Fibroblast of lung (primary cell): Measurements from ENCODE around the gene PLEKHM1. TPM values are rescaled to one million over a fixed set of nuclear protein-coding genes. Genes with fewer than 3 reads are reported as not detected.
"Not testable (repeated sequence)": the region's sequence is repeated elsewhere in the genome, so short reads cannot be mapped to it uniquely, and the experiment has no call there.

Source experiments
- DNase-seq, 2 donors: peaks; one replicate each; pipeline versions ENCODE4 v3.0.0 to v3.0.0-alpha.2; 2010; ENCODE audit warnings: low read depth in 2 of 2
- H2AFZ ChIP-seq: 2 replicates; pipeline ENCODE4 v1.5.1; 2012; ENCODE audit warnings: low read length, control low read depth, inconsistent platforms
- H3K27ac ChIP-seq: 2 replicates; pipeline ENCODE4 v1.5.1; 2011; ENCODE audit warnings: low read length, control low read depth; ENCODE audit not compliant: insufficient read depth
- H3K27me3 ChIP-seq: 2 replicates; pipeline ENCODE4 v1.5.1; 2011; ENCODE audit warnings: mild to moderate bottlenecking, low read length; ENCODE audit not compliant: control insufficient read depth, insufficient read depth
- H3K36me3 ChIP-seq: 2 replicates; pipeline ENCODE4 v1.5.1; 2011; ENCODE audit warnings: low read length; ENCODE audit not compliant: control insufficient read depth, insufficient read depth
- H3K4me1 ChIP-seq: 2 replicates; pipeline ENCODE4 v1.5.1; 2011; ENCODE audit warnings: low read length; ENCODE audit not compliant: control insufficient read depth, insufficient read depth; ENCODE audit errors: extremely low read depth
- H3K4me2 ChIP-seq: 2 replicates; pipeline ENCODE4 v1.5.1; 2011; ENCODE audit warnings: low read length, control low read depth; ENCODE audit not compliant: insufficient read depth; ENCODE audit errors: extremely low read depth
- H3K4me3 ChIP-seq, 4 experiments: fragments of 200-600 bp in 1 of 4; sonication (generic) in 1 of 4; replicated peaks in 1 of 4; 2 replicates each; pipeline ENCODE4 v1.5.1; 2011 to 2016; ENCODE audit warnings: low read length in 4 of 4, low read depth in 3 of 4, mild to moderate bottlenecking in 3 of 4, control low read depth in 2 of 4, inconsistent platforms in 1 of 4, mixed read lengths in 1 of 4; ENCODE audit not compliant: insufficient read depth in 1 of 4; ENCODE audit errors: control extremely low read depth in 1 of 4
- H3K79me2 ChIP-seq: 2 replicates; pipeline ENCODE4 v1.5.1; 2012; ENCODE audit warnings: mild to moderate bottlenecking, low read length, inconsistent platforms; ENCODE audit not compliant: control insufficient read depth, insufficient read depth
- H3K9ac ChIP-seq: 2 replicates; pipeline ENCODE4 v1.5.1; 2011; ENCODE audit warnings: mild to moderate bottlenecking, low read length, control low read depth; ENCODE audit not compliant: insufficient read depth
- H3K9me3 ChIP-seq: 2 replicates; pipeline ENCODE4 v1.5.1; 2012; ENCODE audit warnings: low read depth, low read length; ENCODE audit not compliant: control insufficient read depth, insufficient read depth
- H4K20me1 ChIP-seq: 2 replicates; pipeline ENCODE4 v1.5.1; 2011; ENCODE audit warnings: low read length; ENCODE audit not compliant: control insufficient read depth, insufficient read depth; ENCODE audit errors: extremely low read depth
- polyA minus RNA-seq: library from RNA; depleted of rRNA, polyadenylated mRNA; stranded (reverse); fragments of >200 nt; gene quantifications from 2 replicates; pipeline ENCODE4 v1.2.3, GENCODE V29; 2011; ENCODE audit warnings: low replicate concordance
- polyA plus RNA-seq, 2 donors: library from polyadenylated mRNA; depleted of rRNA in 1 of 2; stranded (reverse) in 1 of 2; unstranded in 1 of 2; fragments of >200 nt; gene quantifications; 2 replicates each; pipeline ENCODE4 v1.2.1, GENCODE V29; 2011 to 2012; ENCODE audit warnings: missing spikeins in 1 of 2
- total RNA-seq: library from RNA; depleted of rRNA; stranded (reverse); fragments of >200 nt; gene quantifications from 2 replicates; pipeline ENCODE4 v1.2.1, GENCODE V29; 2014

Gene PLEKHM1
- total RNA-seq (20.5 and 27.9 TPM in 2 replicates), polyA plus RNA-seq (15.8 and 21.6 TPM in 2 replicates), polyA minus RNA-seq (96.2 and 129 TPM in 2 replicates)
- 20.3 and 25.9 TPM in 2 replicates for polyA plus RNA-seq (2012)

DNA sequence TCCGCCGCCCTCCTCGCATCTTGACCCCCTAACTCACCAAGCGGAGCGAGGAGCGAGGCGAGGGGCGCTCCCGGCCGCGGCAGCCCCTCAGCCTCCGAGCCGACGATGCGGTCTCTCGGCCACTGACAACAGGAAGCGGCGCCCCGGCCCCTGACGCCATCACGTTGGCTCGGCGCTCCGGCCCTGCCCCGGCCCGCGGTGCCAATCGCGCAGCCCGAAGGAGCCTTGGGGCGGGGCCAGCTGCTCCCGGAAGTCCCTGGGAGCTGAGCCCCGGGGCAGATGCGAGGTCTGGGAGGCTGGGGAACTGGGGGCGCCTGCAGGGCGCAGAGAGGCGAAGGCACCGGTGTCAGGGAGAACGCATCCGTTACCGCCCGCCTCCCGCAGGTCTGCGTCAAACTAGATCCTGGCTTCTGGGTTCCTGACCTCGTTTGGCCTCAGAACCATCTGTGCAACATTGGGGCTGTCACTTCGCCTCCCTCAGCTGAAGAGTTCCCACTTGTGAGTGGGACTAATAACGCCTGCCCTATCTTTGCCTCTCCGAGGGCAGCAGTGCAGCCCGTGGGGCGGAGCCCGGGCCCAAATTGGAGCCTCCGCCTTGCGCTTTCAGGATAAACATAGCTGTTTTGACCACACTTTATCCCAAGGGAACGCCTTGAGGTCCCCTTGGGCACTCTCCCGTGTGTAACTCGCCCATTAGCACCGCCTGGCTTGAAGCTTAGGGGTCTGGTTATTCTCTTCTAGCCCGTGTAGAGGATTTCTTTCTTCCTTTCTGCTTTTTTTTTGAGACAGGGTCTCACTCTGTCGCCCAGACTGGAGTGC is at the start of gene PLEKHM1:
Gene PLEKHM1 (minus strand): TSS at position 107 of the 819 bp plus-strand sequence. CDS start 8,237 bp downstream, outside the sequence.
- peak within 1 kb of the TSS; percentile 64 for H3K4me2 ChIP-seq
- peaks cover 13% of the 10 kb centered on the region for H3K79me2 ChIP-seq
- not testable (repeated sequence) for H3K36me3 ChIP-seq, H3K27me3 ChIP-seq, H3K4me1 ChIP-seq, H4K20me1 ChIP-seq, H3K9me3 ChIP-seq
- H3K4me3 ChIP-seq: peak within 1 kb of the TSS; percentile 62 to 72 (median 66)
- peak within 1 kb of the TSS; percentile 84 for H3K27ac ChIP-seq
- peak within 1 kb of the TSS; percentile 10 for H2AFZ ChIP-seq
- peak; percentile 74 to 77 for DNase-seq
- peak within 1 kb of the TSS; percentile 75 for H3K9ac ChIP-seq

DNA sequence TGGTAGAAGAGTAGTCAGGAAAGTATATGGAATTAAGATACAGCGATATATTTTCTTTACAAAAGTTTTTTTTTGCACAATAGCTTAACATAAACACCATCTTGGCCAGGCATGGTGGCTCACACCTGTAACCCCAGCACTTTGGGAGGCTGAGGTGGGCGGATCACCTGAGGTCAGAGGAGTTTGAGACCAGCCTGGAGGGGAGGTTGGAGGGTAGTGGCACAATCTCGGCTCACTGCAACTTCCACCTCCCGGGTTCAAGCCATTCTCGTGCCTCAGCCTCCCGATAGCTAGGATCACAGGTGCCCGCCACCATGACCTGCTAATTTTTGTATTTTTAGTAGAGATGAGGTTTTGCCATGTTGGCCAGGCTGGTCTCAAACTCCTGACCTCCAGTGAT is 47.6 kb upstream of the PLEKHM1 start:
- H3K79me2 ChIP-seq, H3K36me3 ChIP-seq, DNase-seq, H3K4me1 ChIP-seq, H3K4me2 ChIP-seq, H2AFZ ChIP-seq, H3K9ac ChIP-seq, H3K27me3 ChIP-seq, H3K27ac ChIP-seq, H3K9me3 ChIP-seq, H4K20me1 ChIP-seq, H3K4me3 ChIP-seq: not testable (repeated sequence)

DNA sequence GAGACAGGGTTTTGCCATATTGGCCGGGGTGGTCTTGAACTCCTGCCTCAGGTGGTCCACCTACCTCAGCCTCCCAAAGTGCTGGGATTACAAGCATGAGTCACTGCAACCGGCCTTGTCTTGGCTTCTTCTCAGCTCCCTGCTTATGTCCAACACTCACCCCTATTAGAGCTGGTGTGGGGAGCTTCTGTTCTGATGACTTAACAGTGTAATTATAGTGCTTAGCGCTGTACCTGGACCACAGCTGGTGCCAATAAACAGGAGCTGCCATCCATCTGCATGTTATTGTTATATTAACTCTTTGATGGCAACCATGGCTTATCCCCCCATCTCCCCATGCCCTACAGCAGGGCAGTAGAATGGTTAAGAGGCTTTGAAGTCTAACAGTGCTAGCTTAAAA is 15.6 kb upstream of the PLEKHM1 start:
- not testable (repeated sequence) for H2AFZ ChIP-seq, H3K27me3 ChIP-seq, H4K20me1 ChIP-seq, H3K27ac ChIP-seq, H3K4me1 ChIP-seq, H3K36me3 ChIP-seq, H3K4me2 ChIP-seq, DNase-seq, H3K9ac ChIP-seq, H3K9me3 ChIP-seq, H3K79me2 ChIP-seq, H3K4me3 ChIP-seq

GRCh38 chr17:45505183-45505582 is 14.7 kb upstream of the PLEKHM1 start:
- not testable (repeated sequence) for H3K4me2 ChIP-seq, H3K9me3 ChIP-seq, H3K36me3 ChIP-seq, H3K9ac ChIP-seq, H2AFZ ChIP-seq, H3K27me3 ChIP-seq, H3K4me3 ChIP-seq, H3K27ac ChIP-seq, H3K79me2 ChIP-seq, DNase-seq, H3K4me1 ChIP-seq, H4K20me1 ChIP-seq
